Hepatocyte (in vitro differentiated cells): ENCODE data around the gene OLIG1.

Experiments used
- CTCF ChIP-seq: fragments of 200-600 bp; sonication (generic); IDR thresholded peaks from 2 replicates; pipeline ENCODE4 v1.5.1; 2016; ENCODE audit warnings: antibody characterized with exemption, mild to moderate bottlenecking; ENCODE audit not compliant: poor library complexity
- EZH2 ChIP-seq: fragments of 200-600 bp; sonication (generic); IDR thresholded peaks from 2 replicates; pipeline ENCODE4 v1.6.1; 2016; ENCODE audit warnings: antibody characterized with exemption, mild to moderate bottlenecking, borderline replicate concordance

- TF ChIP-seq CTCF (no peak), EZH2 (no peak)
These were observed 41.6 kb downstream of the OLIG1 start for GRCh38 chr21:33111577-33111976.
